ENCODE results near the gene AK8.

Gene AK8

GRCh38 chr9:132894862-132895835 lies 17.1 kb upstream of the AK8 start:
- no peak for TF ChIP-seq CTCF (IDR thresholded peaks at IDR 0.05; ENCODE audit: low read depth, low read length)
- H3K27me3 ChIP-seq (ENCODE audit: insufficient read depth, low read depth, severe bottlenecking), result no peaks in the 10 kb centered on the region
- no peaks in the 10 kb centered on the region for H3K9me3 ChIP-seq (ENCODE audit: severe bottlenecking)
- H3K27ac ChIP-seq, result no peak overlapping the region
- no peak overlapping the region for H3K4me3 ChIP-seq (ENCODE audit: low read depth, low read length)
- DNase-seq, result no peak
- peaks cover 51% of the 10 kb centered on the region for H3K36me3 ChIP-seq

GRCh38 chr9:132894346-132894745 lies 16.3 kb upstream of the AK8 start:
- no peak overlapping the region for H3K4me3 ChIP-seq (ENCODE audit: low read depth, low read length)
- peaks cover 43% of the 10 kb centered on the region for H3K36me3 ChIP-seq
- no peak for TF ChIP-seq CTCF (IDR thresholded peaks at IDR 0.05; ENCODE audit: low read depth, low read length)

GRCh38 chr9:132892400-132892799 lies 14.3 kb upstream of the AK8 start:
- no peak for DNase-seq
- TF ChIP-seq CTCF (IDR thresholded peaks at IDR 0.05; ENCODE audit: low read depth, low read length), result no peak
- no peaks in the 10 kb centered on the region for H3K9me3 ChIP-seq (ENCODE audit: severe bottlenecking)
- no peaks in the 10 kb centered on the region for H3K27me3 ChIP-seq (ENCODE audit: insufficient read depth, low read depth, severe bottlenecking)
- H3K36me3 ChIP-seq, result peaks cover 28% of the 10 kb centered on the region
- no peak overlapping the region for H3K4me3 ChIP-seq (ENCODE audit: low read depth, low read length)
- H3K27ac ChIP-seq, result no peak overlapping the region

More at GRCh38 chr9:132894346-132894745, 16.3 kb upstream of the AK8 start:
- no peaks in the 10 kb centered on the region for H3K9me3 ChIP-seq (ENCODE audit: severe bottlenecking)
- DNase-seq, result no peak
- H3K27me3 ChIP-seq (ENCODE audit: insufficient read depth, low read depth, severe bottlenecking), result no peaks in the 10 kb centered on the region
- no peak overlapping the region for H3K27ac ChIP-seq

- Histone ChIP-seq H3K27ac (no peak overlapping the region), H3K9me3 (ENCODE audit: severe bottlenecking) (no peaks in the 10 kb centered on the region), H3K4me3 (ENCODE audit: low read depth, low read length) (no peak overlapping the region), H3K36me3 (peaks cover 4% of the 10 kb centered on the region; the same call in 1 of the 2 replicates), H3K27me3 (ENCODE audit: insufficient read depth, low read depth, severe bottlenecking) (no peaks in the 10 kb centered on the region)
- DNase-seq, result no peak
- TF ChIP-seq CTCF (IDR thresholded peaks at IDR 0.05; ENCODE audit: low read depth, low read length), result no peak
Observed at GRCh38 chr9:132888151-132888550, 10.1 kb upstream of the AK8 start.

- TF ChIP-seq CTCF (IDR thresholded peaks at IDR 0.05; ENCODE audit: low read depth, low read length), result no peak
- no peak for DNase-seq
- Histone ChIP-seq H3K4me3 (ENCODE audit: low read depth, low read length) (no peak overlapping the region), H3K9me3 (ENCODE audit: severe bottlenecking) (no peaks in the 10 kb centered on the region), H3K27me3 (ENCODE audit: insufficient read depth, low read depth, severe bottlenecking) (no peaks in the 10 kb centered on the region), H3K27ac (no peak overlapping the region), H3K36me3 (peaks cover 2% of the 10 kb centered on the region; the same call in 1 of the 2 replicates)
Observed at GRCh38 chr9:132887181-132888120, 9.4 kb upstream of the AK8 start.
